RWPE2 (cell line): ENCODE data around the gene VTI1A.

Experiments
- ATAC-seq: fragments of 200-7000 bp; cut with Tn5 transposase; 3 replicates; pipeline ENCODE4 v1.9.1; 2021; ENCODE audit warnings: low read depth
- DNase-seq: peaks from one replicate; pipeline ENCODE4 v3.0.0-alpha.2; 2020; ENCODE audit warnings: low spot score
- H3K27ac ChIP-seq: fragments of 450-650 bp; 2 replicates; pipeline ENCODE4 v1.5.1; 2017; ENCODE audit warnings: mild to moderate bottlenecking; ENCODE audit not compliant: poor library complexity, severe bottlenecking
- H3K27me3 ChIP-seq: fragments of 250-450 bp; sonication (Bioruptor Pico); 2 replicates; pipeline ENCODE4 v1.5.1; 2021; ENCODE audit warnings: mild to moderate bottlenecking, moderate library complexity; ENCODE audit not compliant: insufficient read depth, poor library complexity, severe bottlenecking
- H3K36me3 ChIP-seq: fragments of 250-450 bp; sonication (Bioruptor Pico); 2 replicates; pipeline ENCODE4 v1.5.1; 2020; ENCODE audit warnings: low read depth, mild to moderate bottlenecking, moderate library complexity
- H3K4me1 ChIP-seq: fragments of 250-450 bp; sonication (Bioruptor Pico); 2 replicates; pipeline ENCODE4 v1.5.1; 2021; ENCODE audit warnings: mild to moderate bottlenecking, moderate library complexity; ENCODE audit not compliant: insufficient read depth, poor library complexity, severe bottlenecking
- H3K4me3 ChIP-seq: fragments of 250-450 bp; sonication (Bioruptor Pico); 2 replicates; pipeline ENCODE4 v1.5.1; 2021; ENCODE audit warnings: mild to moderate bottlenecking, moderate library complexity; ENCODE audit not compliant: severe bottlenecking
- H3K9me3 ChIP-seq: fragments of 250-450 bp; sonication (Bioruptor Pico); 2 replicates; pipeline ENCODE4 v1.5.1; 2021; ENCODE audit warnings: mild to moderate bottlenecking, moderate library complexity; ENCODE audit not compliant: severe bottlenecking
- TF ChIP-seq, protein P1 (sequence below): fragments of 450-650 bp; IDR thresholded peaks from one replicate; pipeline ENCODE4 v1.5.1; 2017; ENCODE audit warnings: mild to moderate bottlenecking, moderate library complexity; ENCODE audit not compliant: poor library complexity, severe bottlenecking

Gene VTI1A

GRCh38 chr10:112624546-112625048 lies 177.6 kb downstream of the VTI1A start:
- Histone ChIP-seq H3K27ac (no peak overlapping the region), H3K36me3 (no peaks in the 10 kb centered on the region), H3K4me1 (no peaks in the 10 kb centered on the region), H3K4me3 (no peak overlapping the region), H3K27me3 (no peaks in the 10 kb centered on the region), H3K9me3 (no peaks in the 10 kb centered on the region)
- ATAC-seq, result no peak
- DNase-seq, result no peak
- TF ChIP-seq, protein P1, sequence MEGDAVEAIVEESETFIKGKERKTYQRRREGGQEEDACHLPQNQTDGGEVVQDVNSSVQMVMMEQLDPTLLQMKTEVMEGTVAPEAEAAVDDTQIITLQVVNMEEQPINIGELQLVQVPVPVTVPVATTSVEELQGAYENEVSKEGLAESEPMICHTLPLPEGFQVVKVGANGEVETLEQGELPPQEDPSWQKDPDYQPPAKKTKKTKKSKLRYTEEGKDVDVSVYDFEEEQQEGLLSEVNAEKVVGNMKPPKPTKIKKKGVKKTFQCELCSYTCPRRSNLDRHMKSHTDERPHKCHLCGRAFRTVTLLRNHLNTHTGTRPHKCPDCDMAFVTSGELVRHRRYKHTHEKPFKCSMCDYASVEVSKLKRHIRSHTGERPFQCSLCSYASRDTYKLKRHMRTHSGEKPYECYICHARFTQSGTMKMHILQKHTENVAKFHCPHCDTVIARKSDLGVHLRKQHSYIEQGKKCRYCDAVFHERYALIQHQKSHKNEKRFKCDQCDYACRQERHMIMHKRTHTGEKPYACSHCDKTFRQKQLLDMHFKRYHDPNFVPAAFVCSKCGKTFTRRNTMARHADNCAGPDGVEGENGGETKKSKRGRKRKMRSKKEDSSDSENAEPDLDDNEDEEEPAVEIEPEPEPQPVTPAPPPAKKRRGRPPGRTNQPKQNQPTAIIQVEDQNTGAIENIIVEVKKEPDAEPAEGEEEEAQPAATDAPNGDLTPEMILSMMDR, result no peak

- Histone ChIP-seq H3K4me1 (peaks cover 24% of the 10 kb centered on the region), H3K27ac (no peak overlapping the region), H3K9me3 (no peaks in the 10 kb centered on the region), H3K36me3 (no peaks in the 10 kb centered on the region), H3K27me3 (no peaks in the 10 kb centered on the region), H3K4me3 (no peak overlapping the region)
- DNase-seq (no peak), ATAC-seq (no peak)
- TF ChIP-seq, protein P1, result no peak
These were observed 182.1 kb downstream of the VTI1A start for GRCh38 chr10:112628951-112629609.

DNA sequence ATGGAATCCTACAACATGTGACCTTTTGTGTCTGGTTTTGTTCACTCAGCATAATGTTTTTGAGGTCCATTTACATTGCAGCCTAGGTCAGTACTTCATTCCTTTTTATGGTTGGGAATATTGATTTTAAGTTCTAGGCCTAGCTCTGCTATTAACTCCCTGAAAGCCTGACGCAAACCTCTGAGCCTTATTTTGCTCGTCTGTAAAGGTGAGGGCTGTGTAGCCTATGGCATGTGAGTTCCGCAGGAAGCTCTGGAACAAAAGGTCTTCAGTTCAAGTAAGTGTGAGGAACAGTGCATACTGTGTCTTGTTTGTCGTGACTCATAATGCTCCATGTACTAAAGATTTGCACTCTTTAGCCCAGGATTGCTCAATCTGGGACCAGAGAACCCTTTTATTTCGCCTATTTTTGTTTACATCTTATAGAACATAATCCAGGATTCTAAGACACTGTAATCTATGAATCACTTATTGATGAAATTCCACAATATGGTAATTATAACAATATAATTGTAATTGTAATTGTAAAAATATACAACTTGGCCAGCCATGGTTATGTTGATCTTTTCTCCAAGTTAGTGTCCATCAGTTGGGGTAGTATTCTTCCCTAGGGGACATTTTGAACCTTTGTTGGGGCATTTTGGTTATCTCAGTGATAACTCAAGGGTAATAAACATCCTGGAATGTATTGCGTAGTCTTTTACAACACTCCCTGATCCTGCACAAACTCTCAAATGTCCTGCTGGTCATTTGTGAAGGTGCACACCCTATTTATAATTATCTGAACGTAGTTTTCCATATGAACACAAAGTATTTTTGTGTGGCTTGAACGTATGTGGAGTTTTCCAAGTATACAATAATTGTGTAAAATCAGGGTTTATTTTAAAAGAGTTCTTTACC lies 184.7 kb downstream of the VTI1A start:
- H3K4me1 ChIP-seq, result peaks cover 31% of the 10 kb centered on the region

DNA sequence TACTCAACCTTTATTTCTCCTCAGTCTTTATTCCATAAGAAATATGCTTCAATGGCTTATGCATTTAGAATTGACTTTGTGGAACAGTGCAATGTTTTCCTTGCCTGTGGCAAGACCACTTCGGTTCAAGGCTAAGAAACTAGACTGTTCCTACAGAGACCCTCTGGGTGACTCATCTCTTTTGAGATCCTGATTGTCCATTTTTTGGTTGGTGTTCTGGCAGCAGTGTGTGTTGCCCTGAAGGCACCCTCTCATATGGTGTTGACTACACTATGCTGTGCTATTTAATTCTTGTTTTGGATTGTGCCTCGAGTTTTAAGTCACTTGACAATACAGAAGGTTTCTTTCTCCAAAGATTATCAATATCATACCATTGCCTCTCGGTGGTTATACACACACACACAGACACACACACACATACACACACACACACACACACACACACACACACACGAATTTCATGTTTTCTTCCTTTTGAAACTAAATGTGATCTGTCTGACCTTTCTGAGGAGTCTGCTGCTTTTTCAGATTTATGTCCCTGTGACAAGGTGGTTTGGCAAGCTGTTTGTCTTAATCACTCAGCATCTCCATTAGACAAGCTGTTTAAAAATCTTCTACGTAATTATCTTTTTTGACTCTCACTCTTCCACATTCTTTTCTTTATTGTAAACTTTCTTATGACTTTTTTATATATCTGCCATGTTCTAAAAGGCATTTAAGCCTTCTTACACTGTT lies 187.2 kb downstream of the VTI1A start:
- no peaks in the 10 kb centered on the region for H3K27me3 ChIP-seq
- DNase-seq, result no peak
- H3K36me3 ChIP-seq, result no peaks in the 10 kb centered on the region
- TF ChIP-seq, protein P1, result no peak
- no peak overlapping the region for H3K4me3 ChIP-seq
- peaks cover 37% of the 10 kb centered on the region for H3K4me1 ChIP-seq
- H3K27ac ChIP-seq, result peak overlapping the region; percentile 25
- ATAC-seq, result peak; percentile 26; the same call in 1 of the 3 replicates
- no peaks in the 10 kb centered on the region for H3K9me3 ChIP-seq

More for the DNA sequence above, 184.7 kb downstream of the VTI1A start:
- Histone ChIP-seq H3K4me3 (no peak overlapping the region), H3K27me3 (no peaks in the 10 kb centered on the region), H3K9me3 (no peaks in the 10 kb centered on the region), H3K27ac (peak overlapping the region; percentile 64), H3K36me3 (no peaks in the 10 kb centered on the region)
- TF ChIP-seq, protein P1, result no peak
- ATAC-seq (peak; percentile 98), DNase-seq (no peak)
